Measurements from ENCODE around the gene RBMS1.

The RBMS1 gene

GRCh38 chr2:160493227-160494028 lies at the start of gene RBMS1:
Gene RBMS1, minus strand, starts transcription at chr2:160493807. Its CDS starts 444 bp downstream, at chr2:160493363.
- DNase-seq (ENCODE audit: low read depth), result peak; percentile 36

- no peak for DNase-seq (ENCODE audit: low read depth)
Measured at GRCh38 chr2:160541745-160542144, 48.1 kb upstream of the RBMS1 start.

DNA sequence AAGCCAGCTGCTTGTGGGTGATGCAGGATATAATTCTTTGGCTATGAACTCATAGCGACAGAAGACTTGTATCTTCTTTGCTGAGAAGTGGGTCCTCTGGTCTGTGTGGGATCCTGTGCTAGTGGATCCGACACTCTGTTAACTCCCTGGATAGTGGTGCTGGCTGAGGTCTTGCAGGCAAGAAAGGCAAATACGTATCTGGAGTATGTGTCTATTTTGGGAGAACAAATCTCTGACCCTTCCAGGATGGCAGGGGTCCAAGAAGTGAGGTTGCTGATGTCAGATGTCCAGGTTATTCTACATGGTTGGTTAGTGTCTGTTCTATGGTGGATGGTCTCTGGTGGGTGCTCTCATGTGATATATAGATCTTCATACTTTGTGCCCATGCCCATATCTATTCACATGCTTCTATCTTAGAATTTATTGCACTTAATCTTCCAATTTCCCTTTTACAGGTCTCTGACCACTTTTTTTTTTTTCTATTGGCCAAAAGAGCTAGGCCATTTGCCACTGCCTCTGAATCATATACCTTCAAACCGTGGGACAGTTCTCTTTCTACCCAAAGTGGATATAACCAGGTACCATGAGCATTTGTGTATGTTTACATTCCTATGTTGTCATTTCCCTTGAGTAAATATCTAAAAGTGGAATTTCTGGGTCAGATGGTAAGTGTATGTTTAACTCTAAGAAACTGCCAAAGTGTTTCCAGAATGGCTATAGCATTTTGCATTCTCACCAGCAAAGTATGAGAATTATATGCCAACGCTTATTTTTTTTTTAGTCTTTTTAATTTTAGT lies 45.1 kb upstream of the RBMS1 start:
- DNase-seq (ENCODE audit: low read depth), result no peak

DNA sequence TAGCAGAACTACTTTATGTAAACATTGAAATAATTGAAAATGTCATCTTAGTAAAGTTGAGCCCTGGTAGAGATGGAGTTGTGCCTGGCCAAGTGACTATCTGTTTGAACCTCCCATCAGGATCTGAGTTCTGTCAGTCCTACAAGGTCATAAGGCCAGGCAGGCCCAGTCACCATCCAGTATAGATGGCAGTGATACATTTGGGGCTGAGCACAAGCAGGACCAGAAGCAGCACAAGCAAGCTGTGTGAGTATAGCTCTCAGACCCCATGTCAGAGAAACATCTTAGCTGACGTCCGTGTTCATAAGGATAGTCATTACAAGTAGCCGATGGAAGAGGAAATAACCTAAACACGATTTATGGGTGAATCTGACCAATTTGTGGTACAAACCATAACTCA lies 44.5 kb upstream of the RBMS1 start:
- no peak for DNase-seq (ENCODE audit: low read depth)

DNA sequence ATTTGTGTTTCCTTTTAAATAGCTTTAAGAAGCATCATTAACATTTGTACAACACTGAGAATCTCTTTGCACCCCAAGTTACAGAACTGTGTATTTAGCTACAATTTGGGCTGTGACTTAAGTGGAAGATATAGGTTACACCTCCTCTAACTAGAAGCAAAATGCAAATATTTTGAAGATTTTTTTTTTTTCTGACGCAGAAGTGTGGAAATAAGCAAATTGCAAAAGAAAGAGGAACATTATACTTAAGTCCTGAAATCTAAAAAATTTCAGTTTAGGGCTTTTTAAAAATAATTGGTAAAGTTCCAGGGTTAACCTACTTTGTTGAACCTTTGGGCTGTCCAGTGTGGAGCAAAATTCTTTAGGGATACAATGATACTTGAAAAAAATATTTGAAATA lies 41.4 kb upstream of the RBMS1 start:
- DNase-seq (ENCODE audit: low read depth), result no peak

- DNase-seq (ENCODE audit: low read depth), result no peak
Measured at GRCh38 chr2:160534249-160534648, 40.6 kb upstream of the RBMS1 start.

DNA sequence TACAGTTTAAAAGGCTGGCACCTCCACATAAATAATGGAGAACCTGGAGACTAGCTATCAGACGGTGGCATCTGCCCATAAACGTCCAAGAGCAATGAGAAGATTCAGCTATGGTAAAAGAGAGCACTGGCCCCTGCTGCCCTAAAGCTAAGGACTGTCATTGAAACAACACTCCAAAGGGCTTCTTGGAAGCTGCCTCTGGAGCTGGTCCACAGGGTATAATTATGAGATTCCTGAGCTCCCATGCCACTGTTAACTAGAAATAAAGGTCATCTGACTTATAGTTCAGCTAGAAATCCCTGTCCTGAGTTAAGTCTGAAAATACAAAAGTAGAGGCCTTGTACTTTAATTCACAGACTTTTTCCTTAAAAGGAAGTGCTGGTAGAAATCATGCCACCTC lies 39.9 kb upstream of the RBMS1 start:
- DNase-seq (ENCODE audit: low read depth), result no peak

GRCh38 chr2:160532388-160532787 lies 38.8 kb upstream of the RBMS1 start:
- no peak for DNase-seq (ENCODE audit: low read depth)

DNA sequence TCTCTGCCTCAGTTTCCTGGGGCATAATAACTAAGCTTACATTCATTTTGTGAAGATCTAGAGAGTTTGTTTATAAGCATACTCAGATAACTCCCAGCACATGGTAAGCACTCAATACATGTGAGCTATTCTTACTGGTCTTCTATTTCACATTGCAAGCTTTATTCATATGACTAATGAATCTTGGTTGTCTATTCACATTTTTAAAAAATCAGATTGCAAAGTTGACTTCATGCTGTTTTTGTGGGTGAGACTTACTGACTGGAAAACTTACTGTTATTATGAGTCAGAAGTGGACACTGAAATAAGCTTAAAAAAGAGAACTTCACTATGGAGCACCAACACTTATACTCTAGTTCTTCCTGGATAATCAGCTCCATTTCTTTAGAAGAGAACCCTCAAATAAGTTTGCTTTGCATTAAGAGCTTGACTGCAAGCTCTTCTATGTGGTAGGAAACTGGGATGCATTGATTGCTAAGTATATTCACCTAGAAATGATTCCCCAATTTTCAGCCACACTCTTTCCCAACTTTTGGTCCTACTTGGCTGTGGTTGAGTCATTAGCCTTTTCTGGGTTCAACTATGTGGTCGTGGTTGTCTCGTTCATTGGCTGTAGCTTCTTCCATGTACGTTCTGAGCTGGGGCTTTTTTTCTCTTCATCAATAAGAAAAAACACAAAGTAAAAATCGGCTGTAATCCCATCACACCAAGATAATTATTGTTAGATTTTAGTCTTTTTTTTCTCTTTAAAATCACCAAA lies 29.5 kb upstream of the RBMS1 start:
- DNase-seq (ENCODE audit: low read depth), result no peak

- DNase-seq (ENCODE audit: low read depth), result no peak
Measured at GRCh38 chr2:160517731-160518130, 24.1 kb upstream of the RBMS1 start.

- DNase-seq (ENCODE audit: low read depth), result no peak
Measured at GRCh38 chr2:160516547-160517365, 23.1 kb upstream of the RBMS1 start.

- DNase-seq (ENCODE audit: low read depth), result no peak
Measured at GRCh38 chr2:160515120-160515519, 21.5 kb upstream of the RBMS1 start.

DNA sequence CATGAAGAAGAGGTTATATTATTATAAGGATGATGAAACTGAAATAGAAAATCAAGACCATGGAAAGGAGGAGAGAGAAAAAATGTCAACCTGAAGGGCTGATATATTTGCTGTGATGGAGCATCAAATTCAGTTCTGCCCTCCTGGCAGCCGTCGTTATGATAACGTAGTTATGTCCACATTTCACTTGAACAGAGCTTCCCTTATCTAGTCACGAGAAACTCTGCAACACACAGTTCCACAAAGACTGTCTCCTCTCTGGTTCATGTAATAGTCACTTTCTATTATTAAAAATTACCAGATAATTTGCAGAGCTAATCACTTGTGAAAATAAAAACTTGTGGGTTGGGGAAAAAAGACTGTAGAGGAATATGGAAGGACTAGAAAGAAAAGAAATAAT lies 19.5 kb upstream of the RBMS1 start:
- no peak for DNase-seq (ENCODE audit: low read depth)

GRCh38 chr2:160512491-160512890 lies 18.9 kb upstream of the RBMS1 start:
- no peak for DNase-seq (ENCODE audit: low read depth)

DNA sequence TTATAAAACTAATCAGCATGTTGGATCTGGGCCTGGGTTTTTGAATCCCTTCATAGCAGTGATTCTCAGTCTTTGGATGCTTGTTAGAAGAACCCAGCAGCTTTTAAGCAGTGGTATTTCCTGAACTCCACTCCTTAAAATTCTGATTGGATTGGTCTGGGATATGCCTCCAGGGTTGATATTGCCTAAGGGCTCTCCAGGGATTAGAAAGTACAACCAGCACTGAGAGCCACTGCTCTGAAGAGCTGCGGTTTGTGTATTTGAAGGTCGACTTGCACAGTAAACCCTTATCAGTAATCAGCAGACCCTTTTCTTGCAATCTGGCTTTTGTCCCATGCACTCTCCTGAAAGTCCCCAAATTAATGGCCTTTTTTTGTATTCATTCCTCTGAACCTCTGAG lies 17.0 kb upstream of the RBMS1 start:
- no peak for DNase-seq (ENCODE audit: low read depth)

- no peak for DNase-seq (ENCODE audit: low read depth)
Measured at GRCh38 chr2:160509016-160509415, 15.4 kb upstream of the RBMS1 start.

DNA sequence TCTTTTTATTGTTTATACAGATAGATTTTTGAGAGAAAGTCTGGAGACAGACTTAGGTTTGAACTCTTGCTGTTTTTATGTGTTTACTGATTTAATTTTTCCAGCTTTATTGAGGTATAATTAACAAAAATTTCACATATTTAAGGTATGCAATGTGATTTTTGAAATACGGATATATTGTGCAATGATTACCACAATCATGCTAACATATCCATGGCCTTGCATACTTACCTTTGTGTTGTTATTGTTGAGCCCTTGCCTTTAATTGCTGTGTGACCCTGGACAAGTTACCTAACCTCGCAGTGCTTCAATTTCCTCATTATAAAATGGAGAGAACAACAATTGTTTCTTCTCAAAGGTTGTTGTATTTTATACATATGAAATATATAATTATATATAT lies 13.9 kb upstream of the RBMS1 start:
- no peak for DNase-seq (ENCODE audit: low read depth)

- no peak for DNase-seq (ENCODE audit: low read depth)
Measured at GRCh38 chr2:160507046-160507407, 13.4 kb upstream of the RBMS1 start.

GRCh38 chr2:160506371-160507045 lies 12.9 kb upstream of the RBMS1 start:
- no peak for DNase-seq (ENCODE audit: low read depth)

GRCh38 chr2:160505256-160505655 lies 11.6 kb upstream of the RBMS1 start:
- DNase-seq (ENCODE audit: low read depth), result no peak

DNA sequence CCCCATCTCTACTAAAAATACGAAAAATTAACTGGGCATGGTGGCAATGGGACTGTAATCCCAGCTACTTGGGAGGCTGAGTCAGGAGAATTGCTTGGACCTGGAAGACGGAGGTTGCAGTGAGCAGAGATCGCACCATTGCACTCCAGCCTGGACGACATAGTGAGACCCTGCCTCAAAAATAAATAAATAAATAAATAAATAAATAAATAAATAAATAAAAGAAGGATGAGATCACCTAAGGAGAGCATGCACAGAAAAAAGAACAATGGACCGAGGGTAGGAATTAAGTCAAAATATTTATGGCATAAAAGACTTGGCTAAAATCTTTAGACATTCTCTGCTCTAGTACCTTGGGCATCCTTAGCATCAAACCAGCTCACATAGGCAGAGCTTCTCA lies 8.9 kb upstream of the RBMS1 start:
- no peak for DNase-seq (ENCODE audit: low read depth)

All from activated T-helper 1 cell treated with Interleukin-2 at 50 U/mL for 16 hours (primary cell).